CD4-positive, alpha-beta T cell treated with Interleukin-4 for 1 hour (primary cell): ENCODE results near the gene MRPS10.
A peak's percentile ranks its signal among the peaks of the same experiment; 100 is the strongest.
"Not testable (repeated sequence)": the region's sequence is repeated elsewhere in the genome, so short reads cannot be mapped to it uniquely, and the experiment has no call there.

ENCODE experiments used
- DNase-seq, 2 donors: peaks; one replicate each; pipeline ENCODE4 v3.0.0-alpha.2; 2020 to 2022

The MRPS10 gene

GRCh38 chr6:42171813-42172581 lies 45.7 kb downstream of the MRPS10 start:
- no peak for DNase-seq

DNA sequence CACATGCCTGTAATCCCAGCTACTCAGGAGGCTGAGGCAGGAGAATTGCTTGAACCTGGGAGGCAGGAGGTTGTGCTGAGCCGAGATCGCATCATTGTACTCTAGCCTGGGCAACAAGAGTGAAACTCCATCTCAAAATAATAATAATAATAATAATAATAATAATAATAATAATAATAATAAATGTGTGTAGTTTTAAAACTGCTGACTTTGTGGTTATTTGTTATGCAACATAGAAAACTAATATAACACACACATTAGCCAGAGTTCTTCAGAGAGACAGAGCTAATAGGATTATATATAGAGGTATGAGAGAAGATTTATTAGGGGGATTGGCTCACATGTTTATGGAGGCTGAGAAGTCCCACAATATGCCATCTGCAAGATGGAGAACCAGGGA lies 47.9 kb downstream of the MRPS10 start:
- DNase-seq = not testable (repeated sequence)

- DNase-seq = no peak
These were observed 49.0 kb downstream of the MRPS10 start for GRCh38 chr6:42168650-42169049.

GRCh38 chr6:42166444-42167141 lies 51.1 kb downstream of the MRPS10 start:
- DNase-seq = peak; percentile 68 to 77

GRCh38 chr6:42165016-42165415 lies 52.6 kb downstream of the MRPS10 start:
- no peak for DNase-seq

DNA sequence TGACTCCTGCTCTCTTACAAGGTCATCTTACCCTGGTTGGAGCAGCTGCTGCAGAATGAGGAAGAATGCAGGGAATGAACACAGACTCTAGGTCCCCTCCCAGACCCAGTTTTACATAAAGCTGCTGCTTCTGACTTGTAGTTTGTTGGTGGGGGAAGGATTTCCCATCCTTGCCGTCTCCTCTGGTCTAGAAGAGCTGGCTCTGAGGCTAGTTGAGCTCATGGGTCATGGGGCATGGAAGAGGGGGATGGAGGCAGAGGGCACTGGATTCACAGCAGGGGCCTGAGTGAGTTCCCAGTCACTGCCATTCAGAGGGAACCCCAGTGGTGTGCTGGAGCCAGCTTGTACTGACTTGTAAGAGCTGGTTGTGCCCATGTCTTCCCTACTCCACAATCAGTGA lies 53.7 kb downstream of the MRPS10 start:
- DNase-seq = no peak

- DNase-seq = no peak
These were observed 54.8 kb downstream of the MRPS10 start for GRCh38 chr6:42162812-42163211.

GRCh38 chr6:42162384-42162783 lies 55.3 kb downstream of the MRPS10 start:
- DNase-seq = no peak

DNA sequence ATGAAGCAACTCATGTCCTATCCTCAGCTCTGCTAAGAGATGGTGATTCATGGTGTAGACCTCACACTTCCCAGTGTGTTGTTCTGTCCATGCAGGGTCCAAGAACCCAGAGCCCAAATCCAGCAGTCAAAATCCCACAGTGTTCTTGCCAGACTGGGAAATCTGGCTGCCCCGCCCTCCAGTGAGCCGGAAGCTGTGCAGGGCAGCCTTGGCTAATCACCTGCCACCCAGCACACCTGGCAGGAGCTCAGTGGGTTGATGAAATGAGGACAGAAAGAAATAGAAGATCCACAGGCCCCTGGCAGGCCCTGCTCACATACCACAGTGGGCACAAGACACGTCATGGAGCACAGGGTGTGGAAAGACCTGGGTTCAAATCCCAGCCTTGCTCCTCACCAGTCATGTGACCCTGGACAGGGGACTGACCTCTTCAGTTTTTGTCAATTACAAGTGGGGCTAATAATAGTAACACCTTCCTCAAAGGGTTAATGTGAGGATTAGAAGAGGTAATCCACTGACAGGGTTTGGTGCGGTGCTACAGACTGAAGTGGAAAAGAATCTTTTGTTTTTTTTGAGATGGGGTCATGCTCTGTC lies 58.1 kb downstream of the MRPS10 start:
- DNase-seq = no peak

GRCh38 chr6:42158631-42159030 lies 59.0 kb downstream of the MRPS10 start:
- DNase-seq = no peak

- no peak for DNase-seq
These were observed 59.6 kb downstream of the MRPS10 start for GRCh38 chr6:42158011-42158410.
